Posterior cingulate gyrus (tissue), 11 donors: ENCODE data around the gene GPAT2.
"Not testable (repeated sequence)": the region's sequence is repeated elsewhere in the genome, so short reads cannot be mapped to it uniquely, and the experiment has no call there.

Experiments used
- DNase-seq, 10 donors: peaks; one replicate each; pipeline versions ENCODE4 v3.0.0 to v3.0.0-alpha.2; 2020 to 2021; ENCODE audit warnings: mixed read lengths in 3 of 10
- intact Hi-C: fragments of 100-400 bp; cut with DNase I; formaldehyde crosslinking; loops from one replicate; pipeline ENCODE4 v1.15.1; 2023

Gene GPAT2

GRCh38 chr2:96034792-96035191, at the start of gene GPAT2:
Gene GPAT2 (minus strand): TSS chr2:96034916. CDS start chr2:96032359, 2,557 bp downstream.
- intact Hi-C loops, DNase-seq: not testable (repeated sequence)

GRCh38 chr2:96083989-96084857, 49.5 kb upstream of the GPAT2 start:
- peak in 3 of 10 donors; percentile 1 to 70 (median 27) for DNase-seq

GRCh38 chr2:96083064-96083939, 48.6 kb upstream of the GPAT2 start:
- peak in 1 of 10 donors; percentile 66 for DNase-seq
- intact Hi-C loops, result no loop called here

More at GRCh38 chr2:96083989-96084857, 49.5 kb upstream of the GPAT2 start:
- intact Hi-C loops, result no loop called here

GRCh38 chr2:96082211-96083063, 47.7 kb upstream of the GPAT2 start:
- peak in 1 of 10 donors; percentile 58 for DNase-seq
- intact Hi-C loops, result no loop called here

- intact Hi-C loops, result no loop called here
- DNase-seq, result no peak
These were observed 46.3 kb upstream of the GPAT2 start for GRCh38 chr2:96081042-96081441.

- intact Hi-C loops, result no loop called here
- DNase-seq, result no peak
These were observed 40.6 kb upstream of the GPAT2 start for GRCh38 chr2:96075199-96075771.

DNA sequence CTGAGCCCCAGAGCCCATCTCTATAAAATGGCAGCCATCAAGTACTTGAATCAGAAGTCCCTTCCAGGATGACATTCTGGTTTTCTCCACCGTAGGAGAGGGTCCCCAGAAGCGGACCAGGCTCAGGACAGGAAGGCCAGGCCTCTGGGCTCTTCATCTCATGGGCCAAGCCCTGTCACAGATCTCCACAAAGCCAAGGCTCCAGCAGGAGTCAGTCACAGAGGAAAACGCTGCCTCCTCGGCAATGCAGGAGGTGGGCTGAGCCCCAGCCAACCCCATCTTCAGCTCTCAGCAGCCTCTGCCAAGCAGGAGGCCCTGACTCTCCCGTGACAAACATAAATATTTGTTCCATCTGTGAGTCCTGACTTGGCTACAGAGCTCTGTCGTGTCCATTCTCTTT, 39.4 kb upstream of the GPAT2 start:
- intact Hi-C loops, result loop anchor here (5.0 kb wide), 1 partner anchor 43 kb away; the partner anchor contains the start of gene ADRA2B
- peak in 3 of 10 donors; percentile 16 to 47 (median 38) for DNase-seq

GRCh38 chr2:96073170-96073775, 38.6 kb upstream of the GPAT2 start:
- DNase-seq, result peak in 3 of 10 donors; percentile 23 to 54 (median 30)
- intact Hi-C loops, result loop anchor here (5.0 kb wide), 1 partner anchor 44 kb away; the partner anchor contains the start of gene ADRA2B

DNA sequence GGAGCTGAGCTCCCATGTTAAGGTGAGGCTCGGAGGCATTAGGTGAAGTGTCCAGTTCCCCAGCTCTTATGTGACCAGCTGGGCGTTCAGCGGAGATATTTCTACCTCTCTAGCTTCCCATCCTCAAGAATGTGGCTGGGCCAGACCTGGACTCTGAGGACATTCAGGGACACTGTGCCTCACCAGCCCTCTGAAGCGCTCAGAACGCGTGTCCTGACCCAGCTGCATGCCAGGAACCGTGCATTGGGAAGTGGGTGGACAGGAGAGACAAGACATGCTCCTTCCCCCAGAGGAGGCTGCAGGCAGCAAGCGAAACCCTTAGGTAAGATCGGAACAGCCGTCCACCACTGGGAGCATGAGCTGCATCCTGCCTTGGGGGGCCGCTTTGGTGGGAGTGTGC, 38.0 kb upstream of the GPAT2 start:
- intact Hi-C loops, result loop anchor here (5.0 kb wide), 1 partner anchor 45 kb away; the partner anchor contains the start of gene ADRA2B
- DNase-seq, result peak in 3 of 10 donors; percentile 39 to 82 (median 70)

DNA sequence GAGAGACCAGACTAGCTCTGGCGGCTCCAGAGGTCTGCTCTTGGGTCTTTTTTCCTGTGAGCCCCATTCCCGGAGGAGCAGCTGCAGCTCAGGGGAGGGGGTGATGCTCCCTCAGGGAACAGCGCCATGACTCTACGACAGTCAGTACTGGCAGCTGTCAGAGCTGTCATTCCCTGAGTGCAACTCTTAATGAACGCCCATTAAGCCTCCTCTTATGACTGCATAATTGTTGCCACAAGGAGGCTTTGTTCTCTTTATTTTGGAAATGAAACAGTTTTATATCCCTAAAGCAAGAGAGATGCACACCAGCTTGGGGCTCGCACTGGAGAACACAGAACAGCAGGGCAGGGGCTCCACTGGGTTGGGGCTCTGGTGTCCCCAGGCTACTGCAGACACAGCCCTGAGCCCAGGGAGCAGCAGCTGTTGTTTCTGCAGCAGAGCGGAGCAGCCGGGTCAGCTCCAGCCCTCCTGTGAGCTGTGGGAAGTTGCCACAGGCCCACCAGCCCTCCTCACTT, 37.3 kb upstream of the GPAT2 start:
- intact Hi-C loops, result loop anchor here (5.0 kb wide), 1 partner anchor 45 kb away; the partner anchor contains the start of gene ADRA2B
- peak in 7 of 10 donors; percentile 34 to 93 (median 53) for DNase-seq

DNA sequence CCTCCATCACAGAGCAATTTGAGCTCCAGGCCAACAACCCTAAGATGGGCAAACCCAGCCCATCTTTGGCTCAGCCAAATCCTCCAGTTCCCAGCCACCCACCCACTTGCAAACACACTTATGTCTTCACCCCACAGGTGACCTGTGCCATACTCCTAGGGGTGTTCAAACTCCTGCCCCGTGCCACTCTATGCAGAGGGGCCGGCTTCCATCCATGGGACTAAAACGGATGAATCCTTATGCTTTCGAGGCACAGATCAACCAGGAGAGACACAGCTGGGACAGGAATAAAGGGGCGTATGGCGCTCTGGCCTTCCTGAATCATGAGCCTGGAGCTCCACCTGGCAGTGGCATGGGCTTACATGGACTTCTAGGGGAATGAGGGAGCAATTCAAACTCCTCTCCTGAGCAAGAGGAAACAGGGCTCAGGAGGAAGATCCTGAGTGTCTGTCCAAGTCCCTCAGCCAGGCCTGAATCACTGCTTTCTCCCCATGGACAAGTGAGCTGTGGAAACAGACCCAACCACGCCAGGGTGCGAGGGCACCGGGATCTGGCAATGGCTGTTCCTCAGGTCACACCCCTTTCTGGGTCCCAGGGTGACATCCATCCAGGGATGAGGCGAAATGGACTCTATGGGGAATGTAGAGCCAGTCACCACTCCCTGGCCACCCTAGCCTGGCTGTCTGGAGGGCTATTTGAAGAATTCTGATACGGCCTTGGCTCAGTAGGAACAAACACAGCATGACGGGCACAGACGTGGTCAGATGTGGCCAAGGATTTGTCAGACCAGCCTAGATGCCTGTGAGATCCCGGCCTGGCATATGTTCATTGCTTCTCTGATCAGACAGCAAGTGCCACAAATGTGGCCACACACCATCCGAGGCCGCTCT, 36.6 kb upstream of the GPAT2 start:
- intact Hi-C loops, result loop anchor here (5.0 kb wide), 1 partner anchor 46 kb away; the partner anchor contains the start of gene ADRA2B
- DNase-seq, result peak in 3 of 10 donors; percentile 27 to 65 (median 62)

DNA sequence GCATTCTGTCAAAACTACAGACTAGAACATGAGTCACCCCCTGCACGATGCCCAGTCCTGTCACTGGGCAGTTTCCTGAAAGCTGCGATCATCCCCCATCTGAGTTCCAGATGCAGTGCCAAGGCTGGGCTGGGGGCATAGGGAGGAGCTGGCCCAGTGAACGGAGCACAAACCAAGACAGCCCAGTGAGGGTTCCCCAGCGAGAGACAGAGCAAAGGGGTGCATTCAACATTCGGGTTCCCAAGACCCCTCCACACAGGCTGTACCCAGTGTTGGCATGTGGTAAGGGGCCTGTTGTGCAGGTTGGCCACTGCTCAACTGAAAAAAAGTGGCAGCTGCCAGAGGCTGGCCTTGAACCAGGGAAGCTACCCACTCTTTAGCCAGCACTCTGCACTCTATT, 35.6 kb upstream of the GPAT2 start:
- intact Hi-C loops, result loop anchor here (5.0 kb wide), 1 partner anchor 47 kb away; the partner anchor contains the start of gene ADRA2B
- peak in 2 of 10 donors; percentile 45 to 55 for DNase-seq

GRCh38 chr2:96069878-96070277, 35.2 kb upstream of the GPAT2 start:
- intact Hi-C loops, result loop anchor here (5.0 kb wide), 1 partner anchor 47 kb away; the partner anchor contains the start of gene ADRA2B
- DNase-seq, result peak in 1 of 10 donors; percentile 40

- intact Hi-C loops, result not testable (repeated sequence)
- peak in 3 of 10 donors; percentile 53 to 80 (median 66) for DNase-seq
These were observed 33.3 kb upstream of the GPAT2 start for GRCh38 chr2:96067902-96068581.

DNA sequence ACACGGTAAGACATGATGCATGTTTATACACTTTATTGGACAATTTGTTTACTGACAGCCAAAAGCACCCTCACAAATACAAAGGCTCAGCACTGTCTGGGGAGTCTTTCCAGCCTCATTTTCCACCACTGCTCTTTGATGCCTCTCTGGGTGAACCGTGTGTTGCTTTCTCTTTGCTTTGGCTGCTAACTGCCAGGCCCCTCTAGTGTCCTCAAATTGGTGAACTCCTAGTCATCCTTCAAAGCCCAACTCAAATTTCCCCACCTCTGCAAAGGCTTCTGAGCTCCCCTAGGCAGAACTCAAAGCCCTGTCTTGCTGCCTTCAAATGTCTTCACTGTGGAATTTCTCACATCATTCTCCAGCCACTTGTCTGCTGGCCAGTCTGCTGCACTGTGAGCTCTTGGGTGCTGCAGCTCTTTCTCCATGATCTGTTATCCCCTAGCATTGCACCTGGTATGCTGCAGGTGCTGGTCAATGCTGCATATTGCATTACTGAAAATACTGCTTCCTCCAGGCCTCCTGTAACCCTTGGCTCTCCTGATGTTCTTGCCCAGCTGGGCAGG, 32.5 kb upstream of the GPAT2 start:
- intact Hi-C loops, result not testable (repeated sequence)

GRCh38 chr2:96066511-96066910, 31.8 kb upstream of the GPAT2 start:
- intact Hi-C loops, result not testable (repeated sequence)
- DNase-seq, result peak in 2 of 10 donors; percentile 26 to 37

More for the DNA sequence above, 32.5 kb upstream of the GPAT2 start:
- DNase-seq, result peak in 1 of 10 donors; percentile 47
